ENCODE results near the gene LDLRAD4.

Gene LDLRAD4

GRCh38 chr18:13528739-13529392 is 310.3 kb downstream of the LDLRAD4 start:
- no peaks in the 10 kb centered on the region for H3K4me1 ChIP-seq (ENCODE audit: insufficient read depth, low read length)

GRCh38 chr18:13530033-13530878 is 311.7 kb downstream of the LDLRAD4 start:
- Histone ChIP-seq H3K4me1 (ENCODE audit: insufficient read depth, low read length) (no peaks in the 10 kb centered on the region), H3K27me3 (ENCODE audit: insufficient read depth, low read length, poor library complexity) (no peaks in the 10 kb centered on the region), H3K9me3 (ENCODE audit: insufficient read depth, low read length, severe bottlenecking) (no peaks in the 10 kb centered on the region), H3K4me2 (ENCODE audit: insufficient read depth, low read length) (no peak overlapping the region), H3K4me3 (ENCODE audit: low read depth in 1 of 2, low read length in 2 of 2) (no peak overlapping the region), H3K9ac (ENCODE audit: low read depth, low read length) (no peak overlapping the region), H4K20me1 (ENCODE audit: insufficient read depth, low read length) (peaks cover 52% of the 10 kb centered on the region), H3K79me2 (ENCODE audit: insufficient read depth, low read length) (peaks cover 96% of the 10 kb centered on the region), H3K27ac (ENCODE audit: low read length) (no peak overlapping the region; the same call in 1 of the 2 replicates), H3K36me3 (ENCODE audit: insufficient read depth, low read length) (peaks cover 55% of the 10 kb centered on the region), H2AFZ (ENCODE audit: low read depth, low read length) (no peak overlapping the region)
- TF ChIP-seq EZH2 (IDR thresholded peaks at IDR 0.05; ENCODE audit: borderline replicate concordance, low read depth, low read length, severe bottlenecking) (no peak), CTCF (IDR thresholded peaks at IDR 0.05; ENCODE audit: borderline replicate concordance, extremely low read depth, low read length, poor library complexity, severe bottlenecking) (no peak)
- ATAC-seq (ENCODE audit: insufficient read depth, low read depth) (no peak), DNase-seq (no peak)

More at GRCh38 chr18:13528739-13529392, 310.3 kb downstream of the LDLRAD4 start:
- TF ChIP-seq CTCF (IDR thresholded peaks at IDR 0.05; ENCODE audit: borderline replicate concordance, extremely low read depth, low read length, poor library complexity, severe bottlenecking) (no peak), EZH2 (IDR thresholded peaks at IDR 0.05; ENCODE audit: borderline replicate concordance, low read depth, low read length, severe bottlenecking) (no peak)
- H3K9ac ChIP-seq (ENCODE audit: low read depth, low read length), result no peak overlapping the region
- no peak overlapping the region for H3K4me3 ChIP-seq (ENCODE audit: low read depth in 1 of 2, low read length in 2 of 2)
- H3K9me3 ChIP-seq (ENCODE audit: insufficient read depth, low read length, severe bottlenecking), result no peaks in the 10 kb centered on the region
- H3K4me2 ChIP-seq (ENCODE audit: insufficient read depth, low read length), result no peak overlapping the region
- no peak for DNase-seq
- peaks cover 60% of the 10 kb centered on the region for H4K20me1 ChIP-seq (ENCODE audit: insufficient read depth, low read length)
- ATAC-seq (ENCODE audit: insufficient read depth, low read depth), result no peak
- peaks cover 96% of the 10 kb centered on the region for H3K79me2 ChIP-seq (ENCODE audit: insufficient read depth, low read length)
- H2AFZ ChIP-seq (ENCODE audit: low read depth, low read length), result no peak overlapping the region
- no peaks in the 10 kb centered on the region for H3K27me3 ChIP-seq (ENCODE audit: insufficient read depth, low read length, poor library complexity)
- peaks cover 68% of the 10 kb centered on the region for H3K36me3 ChIP-seq (ENCODE audit: insufficient read depth, low read length)
- 0 out of 2 replicates have a peak overlapping the region, but pooled peaks have one; percentile 22 for H3K27ac ChIP-seq (ENCODE audit: low read length)

- Histone ChIP-seq H3K27ac (ENCODE audit: low read length) (no peak overlapping the region; the same call in 1 of the 2 replicates), H3K4me1 (ENCODE audit: insufficient read depth, low read length) (no peaks in the 10 kb centered on the region)
- peak; percentile 26 for DNase-seq
Measured at GRCh38 chr18:13530879-13531387, 312.4 kb downstream of the LDLRAD4 start.

More at GRCh38 chr18:13530879-13531387, 312.4 kb downstream of the LDLRAD4 start:
- Histone ChIP-seq H2AFZ (ENCODE audit: low read depth, low read length) (no peak overlapping the region), H3K4me3 (ENCODE audit: low read depth in 1 of 2, low read length in 2 of 2) (no peak overlapping the region), H3K36me3 (ENCODE audit: insufficient read depth, low read length) (peaks cover 49% of the 10 kb centered on the region), H3K79me2 (ENCODE audit: insufficient read depth, low read length) (peaks cover 96% of the 10 kb centered on the region), H3K27me3 (ENCODE audit: insufficient read depth, low read length, poor library complexity) (no peaks in the 10 kb centered on the region), H3K9ac (ENCODE audit: low read depth, low read length) (no peak overlapping the region), H3K4me2 (ENCODE audit: insufficient read depth, low read length) (no peak overlapping the region), H3K9me3 (ENCODE audit: insufficient read depth, low read length, severe bottlenecking) (no peaks in the 10 kb centered on the region), H4K20me1 (ENCODE audit: insufficient read depth, low read length) (peaks cover 51% of the 10 kb centered on the region)
- TF ChIP-seq CTCF (IDR thresholded peaks at IDR 0.05; ENCODE audit: borderline replicate concordance, extremely low read depth, low read length, poor library complexity, severe bottlenecking) (peak; percentile 61), EZH2 (IDR thresholded peaks at IDR 0.05; ENCODE audit: borderline replicate concordance, low read depth, low read length, severe bottlenecking) (no peak)
- ATAC-seq (ENCODE audit: insufficient read depth, low read depth), result peak; percentile 66

Measured in DND-41 (cell line).